ENCODE results near the gene OR6V1.

DNA sequence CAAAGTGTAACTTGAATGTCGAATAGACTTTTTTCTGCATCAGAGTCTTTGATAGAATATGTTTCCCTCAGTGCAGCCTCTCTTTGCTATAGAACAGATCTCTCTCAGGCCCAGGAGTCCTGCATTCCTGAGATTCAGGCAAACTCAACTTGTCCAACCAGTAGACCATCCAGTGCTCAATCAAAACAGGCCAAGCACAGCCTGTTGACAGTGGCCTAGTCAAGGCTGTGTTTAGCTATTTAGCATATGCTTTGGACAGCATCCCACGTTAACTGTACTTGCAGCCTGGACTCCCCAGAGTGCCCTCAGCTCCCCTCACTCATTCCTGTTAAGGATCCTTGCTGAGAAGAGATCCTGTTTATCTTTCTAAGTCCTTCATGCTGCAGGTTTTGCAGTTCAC, 16.3 kb downstream of the OR6V1 start:
- TF ChIP-seq, protein P1, sequence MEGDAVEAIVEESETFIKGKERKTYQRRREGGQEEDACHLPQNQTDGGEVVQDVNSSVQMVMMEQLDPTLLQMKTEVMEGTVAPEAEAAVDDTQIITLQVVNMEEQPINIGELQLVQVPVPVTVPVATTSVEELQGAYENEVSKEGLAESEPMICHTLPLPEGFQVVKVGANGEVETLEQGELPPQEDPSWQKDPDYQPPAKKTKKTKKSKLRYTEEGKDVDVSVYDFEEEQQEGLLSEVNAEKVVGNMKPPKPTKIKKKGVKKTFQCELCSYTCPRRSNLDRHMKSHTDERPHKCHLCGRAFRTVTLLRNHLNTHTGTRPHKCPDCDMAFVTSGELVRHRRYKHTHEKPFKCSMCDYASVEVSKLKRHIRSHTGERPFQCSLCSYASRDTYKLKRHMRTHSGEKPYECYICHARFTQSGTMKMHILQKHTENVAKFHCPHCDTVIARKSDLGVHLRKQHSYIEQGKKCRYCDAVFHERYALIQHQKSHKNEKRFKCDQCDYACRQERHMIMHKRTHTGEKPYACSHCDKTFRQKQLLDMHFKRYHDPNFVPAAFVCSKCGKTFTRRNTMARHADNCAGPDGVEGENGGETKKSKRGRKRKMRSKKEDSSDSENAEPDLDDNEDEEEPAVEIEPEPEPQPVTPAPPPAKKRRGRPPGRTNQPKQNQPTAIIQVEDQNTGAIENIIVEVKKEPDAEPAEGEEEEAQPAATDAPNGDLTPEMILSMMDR (IDR thresholded peaks at IDR 0.05) = no peak
- no peak for TF ChIP-seq POLR2A (IDR thresholded peaks at IDR 0.05)
